ENCODE measurements around the gene CHST11. TPM values are rescaled to one million over a fixed set of nuclear protein-coding genes. Genes with fewer than 3 reads are reported as not detected.

CHST11 gene
- total and polyA plus RNA-seq, 9 of the 15 experiments (the other 6 are each of a cell fraction or from before 2014, with no cell fraction given): 2.3 to 38.7 (median 15.0) TPM

- intact Hi-C loops (cut with micrococcal nuclease): loop anchor here (1.0 to 10.0 kb wide), 5 partner anchors 23 to 247 kb away; partner anchors contain the start of gene CHST11
- ChIA-PET CTCF (ENCODE audit: low intra/inter-chr PET ratio) (interaction anchor here (1.3 kb wide), 1 partner anchor 196 kb away, joined by 3 read pairs; no protein-coding TSS in a partner anchor), POLR2A (interaction anchor here (0.8 kb wide), 1 partner anchor 23 kb away, joined by 3 read pairs; no protein-coding TSS in a partner anchor)
- Histone ChIP-seq H3K27me3 (ENCODE audit: control insufficient read depth in 2 of 2, insufficient read depth in 2 of 2, low read length in 2 of 2) (no peaks in the 10 kb centered on the region), H3K79me2 (ENCODE audit: control insufficient read depth, insufficient read depth, low read length) (peaks cover 67% of the 10 kb centered on the region), H3K9ac (ENCODE audit: insufficient read depth in 1 of 2, low read depth in 2 of 2, low read length in 2 of 2) (peak overlapping the region; percentile 41 to 66; a peak in 3 of 4 replicates), H3K4me2 (ENCODE audit: insufficient read depth, low read length) (peak overlapping the region; percentile 61), H3K27ac (ENCODE audit: extremely low read depth, low read depth, low read length) (peak overlapping the region; percentile 65), H4K20me1 (replicated peaks; ENCODE audit: control insufficient read depth, insufficient read depth, low read length) (no peaks in the 10 kb centered on the region), H3K36me3 (ENCODE audit: control insufficient read depth, insufficient read depth, low read length) (peaks cover 3% of the 10 kb centered on the region; the same call in 2 of the 3 replicates), H3K4me1 (replicated peaks in 1 of 2; ENCODE audit: control insufficient read depth in 2 of 2, insufficient read depth in 2 of 2, low read length in 2 of 2) (peaks cover 11 to 51% of the 10 kb centered on the region in 2 experiments), H3K9me3 (replicated peaks; ENCODE audit: control insufficient read depth, insufficient read depth, low read depth, low read length) (no peaks in the 10 kb centered on the region), H2AFZ (ENCODE audit: low read depth, low read length) (peak overlapping the region; percentile 5; the same call in 1 of the 2 replicates), H3K9me1 (ENCODE audit: control insufficient read depth, insufficient read depth, low read length) (peaks cover 4% of the 10 kb centered on the region), H3K4me3 (no peak overlapping the region)
- DNase-seq (ENCODE audit: extremely low read depth in 1 of 4, low spot score in 3 of 4): no peak
- peak; percentile 52 for ATAC-seq
- no TSS peak for BruUV-seq (replicated peaks)
- no peak for FAIRE-seq
- WGBS (ENCODE audit: insufficient coverage, low coverage, missing lambda C conversion rate): 16% methylated on average over 5 of the region's 6 CpGs
- in situ Hi-C loops (cut with MboI): no loop called here
- 0 out of 4 replicates have a peak, but pooled peaks of 1 of the 2 experiments have one; percentile 10 for TF ChIP-seq KDM1A (IDR thresholded peaks at IDR 0.05)
- no peak for TF ChIP-seq ATF7 (IDR thresholded peaks at IDR 0.05)
- no peak for TF ChIP-seq THAP12 (CRISPR knock-in tag; IDR thresholded peaks at IDR 0.05)
- no peak for TF ChIP-seq HNRNPL (IDR thresholded peaks at IDR 0.05; ENCODE audit: low read depth, low read length)
- no peak for TF ChIP-seq ZNF239 (CRISPR knock-in tag; IDR thresholded peaks at IDR 0.05)
- TF ChIP-seq SMC3 (conservative IDR thresholded peaks at IDR 0.05; ENCODE audit: insufficient read depth, low read depth, low read length): no peak
- no peak for TF ChIP-seq RAD21 (CRISPR knock-in tag; conservative IDR thresholded peaks at IDR 0.05 in 1 of 2, IDR thresholded peaks at IDR 0.05 in 1 of 2)
- TF ChIP-seq NFE2 (IDR thresholded peaks at IDR 0.05; ENCODE audit: low read depth): no peak
- no peak for TF ChIP-seq BRD4 (IDR thresholded peaks at IDR 0.05)
- TF ChIP-seq MLX (CRISPR knock-in tag; conservative IDR thresholded peaks at IDR 0.05): no peak
- no peak for TF ChIP-seq BCOR (IDR thresholded peaks at IDR 0.05)
- TF ChIP-seq ARNT (IDR thresholded peaks at IDR 0.05): peak in 1 of 2 experiments; percentile 29; a peak in 1 of 4 replicates
- no peak for TF ChIP-seq ZNF324 (CRISPR knock-in tag; IDR thresholded peaks at IDR 0.05)
- peak; percentile 86 for TF ChIP-seq ZKSCAN8 (CRISPR knock-in tag; IDR thresholded peaks at IDR 0.05)
- TF ChIP-seq POLR2AphosphoS5 (IDR thresholded peaks at IDR 0.05; ENCODE audit: control insufficient read depth, insufficient read depth, low read depth, low read length): no peak
- TF ChIP-seq XRCC4 (IDR thresholded peaks at IDR 0.05; ENCODE audit: extremely low read depth, insufficient read depth, insufficient read length): no peak
- TF ChIP-seq CREM (IDR thresholded peaks at IDR 0.05; ENCODE audit: low read depth): no peak
- TF ChIP-seq RBM39 (optimal IDR thresholded peaks at IDR 0.05; ENCODE audit: low read depth, low read length): no peak
- TF ChIP-seq ZSCAN29 (IDR thresholded peaks at IDR 0.05): no peak
- TF ChIP-seq SMAD4 (CRISPR knock-in tag; conservative IDR thresholded peaks at IDR 0.05): 0 out of 2 replicates have a peak, but pooled peaks have one; percentile 10
- no peak for TF ChIP-seq ZBED1 (IDR thresholded peaks at IDR 0.05)
- no peak for TF ChIP-seq CSDE1 (IDR thresholded peaks at IDR 0.05)
- no peak for TF ChIP-seq GTF2E2 (tag; IDR thresholded peaks at IDR 0.05)
- no peak for TF ChIP-seq PHTF2 (CRISPR knock-in tag; IDR thresholded peaks at IDR 0.05)
Observed at GRCh38 chr12:104577581-104577981, 120.8 kb downstream of the CHST11 start.
